ENCODE results near the gene MYOCOS.
"Not testable (repeated sequence)": the region's sequence is repeated elsewhere in the genome, so short reads cannot be mapped to it uniquely, and the experiment has no call there.

Gene MYOCOS

DNA sequence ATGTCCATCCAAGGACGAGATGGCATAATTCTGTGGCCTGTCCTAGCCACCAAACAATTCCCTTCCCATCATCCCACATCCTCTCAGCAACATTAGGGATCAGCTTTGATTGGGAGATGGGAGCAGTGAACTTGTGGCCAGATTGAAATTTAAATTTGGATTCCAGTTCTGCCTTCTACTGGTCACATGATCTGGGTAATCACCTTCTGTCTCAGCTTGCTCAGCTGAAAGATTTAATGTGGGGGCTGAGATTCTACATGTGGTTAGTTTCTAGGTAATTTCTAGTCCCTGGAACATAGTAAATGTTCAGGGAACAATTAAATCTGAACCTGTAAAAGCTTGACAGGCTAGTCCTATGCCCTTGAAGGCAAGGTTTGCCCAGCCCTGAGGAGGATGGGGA lies 3.2 kb downstream of the MYOCOS start:
- DNase-seq (ENCODE audit: low read depth) = no peak

DNA sequence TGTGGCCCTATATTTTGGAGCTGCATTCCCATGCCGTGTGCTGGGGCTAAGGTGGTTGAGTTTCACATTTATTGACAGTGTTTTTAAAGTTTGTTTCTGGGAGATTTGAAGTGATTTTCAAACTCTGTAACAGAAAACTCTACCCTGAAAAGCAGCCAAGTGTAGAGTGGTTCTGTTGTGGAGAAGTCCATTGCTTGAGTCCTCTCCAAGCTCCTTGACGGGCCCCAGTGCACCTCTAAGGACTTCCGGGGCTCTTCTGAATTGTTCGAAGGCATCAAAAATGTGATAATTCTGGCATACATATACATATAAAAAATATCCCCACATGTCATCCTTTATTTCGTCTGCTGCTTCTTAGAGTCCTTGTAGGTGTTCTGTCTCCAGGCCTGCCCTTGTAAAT lies 5.0 kb downstream of the MYOCOS start:
- no peak for DNase-seq (ENCODE audit: low read depth)

DNA sequence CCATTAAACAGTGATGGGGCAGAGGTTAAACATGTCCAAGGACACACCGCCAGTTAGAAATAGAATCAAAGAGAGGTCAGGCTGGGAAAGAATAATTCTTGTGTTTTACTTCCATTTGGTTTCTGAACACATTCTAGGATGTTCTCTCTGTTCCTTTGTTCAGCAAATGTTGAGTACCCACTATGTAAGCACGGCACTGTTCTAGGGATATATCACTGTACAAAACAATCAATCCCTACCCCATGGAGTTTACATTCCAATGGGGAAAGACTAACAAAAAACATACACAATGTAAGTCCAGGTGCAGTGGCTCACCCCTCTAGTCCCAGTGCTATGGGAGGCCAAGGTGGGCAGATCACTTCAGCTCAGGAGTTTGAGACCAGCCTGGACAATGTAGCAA lies 6.2 kb downstream of the MYOCOS start:
- no peak for DNase-seq (ENCODE audit: low read depth)

DNA sequence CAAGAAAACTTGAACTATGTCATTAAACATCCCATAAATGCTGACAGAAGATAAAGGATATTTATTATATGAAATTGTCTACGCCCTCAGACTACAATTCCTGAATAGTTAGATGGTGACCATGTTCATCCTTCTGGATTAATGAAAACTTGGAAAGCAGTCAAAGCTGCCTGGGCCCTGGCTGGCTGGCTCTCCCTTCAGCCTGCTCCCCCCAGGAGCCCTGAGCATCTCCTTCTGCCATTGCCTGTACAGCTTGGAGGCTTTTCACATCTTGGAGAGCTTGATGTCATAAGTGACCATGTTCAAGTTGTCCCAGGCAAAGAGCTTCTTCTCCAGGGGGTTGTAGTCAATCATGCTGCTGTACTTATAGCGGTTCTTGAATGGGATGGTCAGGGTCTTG lies 13.6 kb downstream of the MYOCOS start:
- no peak for DNase-seq (ENCODE audit: low read depth)

DNA sequence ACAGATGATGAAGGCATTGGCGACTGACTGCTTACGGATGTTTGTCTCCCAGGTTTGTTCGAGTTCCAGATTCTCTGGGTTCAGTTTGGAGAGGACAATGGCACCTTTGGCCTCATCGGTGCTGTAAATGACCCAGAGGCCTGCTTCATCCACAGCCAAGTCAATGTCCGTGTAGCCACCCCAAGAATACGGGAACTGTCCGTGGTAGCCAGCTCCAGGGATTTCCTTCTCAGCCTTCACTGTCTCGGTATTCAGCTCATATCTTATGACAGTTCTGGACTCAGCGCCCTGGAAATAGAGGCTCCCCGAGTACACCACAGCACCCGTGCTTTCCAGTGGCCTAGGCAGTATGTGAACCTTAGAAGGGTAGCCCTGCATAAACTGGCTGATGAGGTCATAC lies 14.1 kb downstream of the MYOCOS start:
- peak; percentile 16 for DNase-seq (ENCODE audit: low read depth)

DNA sequence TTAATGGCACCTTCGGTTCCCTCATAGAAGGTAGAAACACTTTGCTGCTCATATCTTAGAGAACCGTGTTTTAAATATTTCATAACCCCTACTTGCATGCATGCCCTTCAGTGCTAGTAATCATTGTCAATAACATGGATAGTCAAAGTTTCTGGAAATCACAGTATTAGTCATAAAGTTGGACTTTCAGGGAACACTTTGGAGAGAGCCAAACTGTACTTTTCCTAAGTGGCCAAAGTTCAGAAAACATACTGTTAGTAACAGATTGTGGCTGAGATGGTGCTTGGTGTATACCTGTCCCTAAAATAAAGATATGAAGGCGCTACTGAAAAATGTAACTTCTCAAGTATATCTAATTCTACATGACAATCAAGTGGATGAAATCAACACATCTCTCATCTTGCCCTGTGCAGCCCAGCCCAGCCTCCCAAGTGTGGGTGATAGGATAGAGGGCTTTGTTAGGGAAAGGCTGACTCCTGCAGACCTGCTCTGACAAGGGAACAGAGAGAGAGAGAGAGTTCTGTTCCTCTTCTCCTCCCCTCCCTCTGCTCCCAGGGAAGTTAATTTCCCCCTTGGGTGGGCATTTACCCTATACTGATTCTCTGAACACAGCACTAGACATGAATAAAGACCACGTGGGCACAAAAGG lies 16.0 kb downstream of the MYOCOS start:
- no peak for DNase-seq (ENCODE audit: low read depth)

DNA sequence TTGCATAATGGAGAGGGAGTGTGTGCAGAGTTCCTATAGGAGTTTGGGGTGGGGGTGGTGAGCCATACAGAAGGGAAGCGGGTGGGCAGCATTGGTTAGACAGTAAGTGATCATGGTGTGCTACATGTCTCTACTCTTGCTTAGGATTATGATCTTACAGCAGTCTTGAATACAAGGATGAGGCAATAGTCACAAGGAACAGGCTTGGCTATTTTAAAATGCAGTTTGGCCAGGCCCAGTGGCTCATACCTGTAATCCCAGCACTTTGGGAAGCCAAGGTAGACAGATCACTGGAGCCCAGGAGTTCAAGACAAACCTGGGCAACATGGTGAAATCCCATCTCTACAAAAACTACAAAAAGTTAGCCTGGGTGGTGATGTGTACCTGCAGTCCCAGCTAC lies 18.2 kb downstream of the MYOCOS start:
- no peak for DNase-seq (ENCODE audit: low read depth)

DNA sequence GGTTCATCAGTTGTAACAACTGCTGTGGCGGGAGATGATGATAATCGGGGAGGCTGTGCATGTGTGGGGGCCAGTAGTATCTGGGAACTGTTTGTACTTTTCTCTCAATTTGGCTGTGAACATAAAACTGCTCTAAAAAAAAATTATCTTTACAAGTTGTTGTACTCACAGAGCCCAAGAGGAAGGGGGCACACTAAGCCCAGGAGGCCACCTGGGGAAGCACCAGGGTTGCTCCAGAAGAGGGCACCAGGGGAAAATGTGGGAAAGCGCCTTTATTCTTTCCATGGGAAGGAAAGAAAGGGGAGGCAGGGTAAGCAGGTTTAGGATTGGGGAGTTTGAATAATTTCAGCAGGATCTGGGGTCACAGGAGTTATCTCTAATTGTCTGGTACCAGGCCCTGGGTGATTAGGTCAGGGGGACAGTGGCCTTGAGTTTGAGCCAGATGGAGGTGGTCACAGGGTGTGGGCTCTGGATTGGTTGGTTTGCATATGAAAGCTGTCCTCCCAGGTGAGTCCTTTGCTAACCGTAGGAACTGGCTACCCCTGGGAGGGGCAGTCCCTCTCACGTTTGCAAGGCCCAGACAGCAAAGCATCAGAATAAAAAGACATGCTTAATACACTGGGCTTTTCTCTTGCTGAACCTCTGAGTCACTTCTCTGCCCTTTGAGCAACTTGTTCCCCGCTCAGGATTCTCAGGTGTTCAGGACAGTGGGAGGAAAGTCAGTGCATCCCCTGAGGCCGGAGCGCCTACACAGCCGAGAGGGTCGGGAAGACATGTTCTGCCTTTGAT lies 19.2 kb downstream of the MYOCOS start:
- no peak for DNase-seq (ENCODE audit: low read depth)

DNA sequence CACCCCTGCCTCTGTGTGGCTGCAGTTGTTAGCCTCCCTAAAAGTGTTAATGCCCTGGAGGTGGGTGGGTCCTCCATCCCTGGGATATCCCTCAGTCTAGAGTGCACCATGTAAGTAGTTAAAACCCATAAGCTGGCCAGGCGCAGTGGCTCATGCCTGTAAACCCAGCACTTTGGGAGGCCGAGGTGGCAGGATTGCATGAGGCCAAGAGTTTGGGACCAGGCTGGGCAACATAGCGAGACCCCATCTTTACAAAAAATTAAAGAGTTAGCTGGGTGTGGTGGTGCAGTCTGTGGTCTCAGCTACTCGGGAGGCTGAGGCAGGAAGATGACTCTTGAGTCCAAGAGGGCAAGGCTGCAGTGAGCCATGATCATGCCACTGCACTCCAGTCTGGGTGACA lies 20.2 kb downstream of the MYOCOS start:
- no peak for DNase-seq (ENCODE audit: low read depth)

DNA sequence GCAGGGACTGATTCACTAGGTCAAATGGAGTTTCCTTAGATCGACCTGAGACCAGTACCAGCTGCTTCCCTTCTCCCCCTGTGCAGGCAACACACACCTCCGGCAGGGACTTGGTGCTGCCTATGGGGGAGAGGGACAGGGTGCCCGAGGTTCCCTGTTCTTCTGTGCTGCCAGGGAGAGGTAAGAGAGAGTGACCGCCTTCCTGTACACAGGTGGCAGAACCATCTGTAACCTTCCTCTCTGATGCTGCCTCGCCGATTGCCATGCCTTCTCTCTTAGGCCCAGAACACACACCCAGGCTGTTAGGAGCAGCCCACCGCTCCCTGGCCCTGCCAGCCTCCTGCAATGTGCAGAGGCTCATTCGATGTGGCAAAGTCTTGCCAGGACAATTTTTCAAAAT lies 21.1 kb downstream of the MYOCOS start:
- DNase-seq (ENCODE audit: low read depth) = no peak

DNA sequence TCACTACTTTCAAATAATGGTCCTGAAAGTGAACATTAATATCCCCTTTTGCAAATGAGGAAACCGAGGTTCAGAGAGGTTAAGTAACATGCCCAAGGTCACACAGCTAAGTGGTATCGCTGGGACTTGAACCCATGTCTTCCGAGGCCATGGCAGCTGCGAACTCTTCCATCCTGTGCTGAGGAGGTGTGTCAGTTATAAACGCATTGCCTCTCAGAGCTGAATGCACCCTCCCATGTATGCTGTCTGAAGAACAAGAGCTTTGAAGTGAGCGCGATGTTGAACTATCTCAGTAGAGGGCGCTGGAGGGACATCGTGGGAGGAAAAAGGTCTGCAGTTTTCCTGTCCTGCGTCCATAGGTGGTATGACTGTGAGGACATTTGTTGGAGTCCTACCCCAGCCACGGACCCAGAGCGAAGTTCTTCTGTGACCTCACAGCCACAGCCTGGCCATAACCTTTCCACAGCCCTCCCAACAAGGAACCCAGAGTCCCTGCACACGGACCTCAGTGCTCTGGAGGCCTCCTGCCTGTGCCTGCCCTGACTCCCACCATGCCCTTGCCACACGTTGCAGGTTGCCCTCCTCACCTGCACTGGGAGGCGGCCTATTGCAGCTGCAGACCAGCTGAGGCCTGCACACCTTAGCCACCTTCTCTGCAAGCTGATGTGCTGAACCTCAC lies 22.9 kb downstream of the MYOCOS start:
- DNase-seq (ENCODE audit: low read depth) = peak; percentile 87

DNA sequence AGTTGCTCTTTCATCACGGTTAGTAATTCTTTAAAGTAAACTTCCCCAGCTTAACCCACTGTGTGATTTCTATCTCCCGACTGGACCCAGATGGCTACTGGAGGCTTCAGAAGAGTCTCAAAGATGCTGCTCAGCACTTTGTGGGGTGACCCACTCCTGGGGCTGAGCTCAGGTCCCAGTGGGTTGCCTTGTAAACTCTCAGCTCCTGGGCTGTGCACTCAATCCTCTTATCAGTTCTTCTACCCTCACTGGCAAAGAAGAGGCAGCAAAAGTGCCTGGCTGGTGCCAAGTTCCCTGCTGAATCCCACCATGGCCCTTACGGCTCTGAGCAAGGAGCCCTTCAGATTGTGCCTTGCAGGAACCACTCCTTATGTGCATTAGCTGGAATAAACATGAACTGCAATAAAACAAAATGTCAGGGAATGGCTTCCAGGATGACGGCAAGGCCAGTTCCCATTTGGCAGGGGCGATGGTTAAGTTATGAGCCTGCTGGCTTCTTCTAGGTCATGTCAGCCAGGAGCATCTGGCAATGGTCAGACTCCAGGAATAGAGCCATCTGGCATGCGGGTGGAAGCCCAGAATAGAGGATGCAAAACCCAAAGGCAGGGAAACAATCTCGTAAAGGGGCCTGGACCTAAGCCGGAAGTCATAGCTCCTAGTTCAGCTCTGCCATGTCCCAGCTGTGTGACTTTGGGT lies 23.7 kb downstream of the MYOCOS start:
- peak; percentile 80 for DNase-seq (ENCODE audit: low read depth)

DNA sequence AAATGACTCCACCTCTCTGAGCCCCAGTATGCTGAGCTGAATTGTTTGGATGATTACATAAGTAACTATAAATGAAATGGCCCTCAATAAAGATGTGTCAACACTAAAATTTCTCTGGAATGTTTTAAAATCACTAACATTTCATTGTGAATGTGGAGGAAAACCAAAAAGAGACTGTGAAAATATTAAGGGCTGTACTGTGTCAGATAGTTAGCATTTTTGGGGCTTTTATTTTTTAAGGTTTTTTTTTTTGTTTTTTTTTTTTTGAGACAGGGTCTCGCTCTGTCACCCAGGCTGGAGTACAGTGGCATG lies 24.2 kb downstream of the MYOCOS start:
- DNase-seq (ENCODE audit: low read depth) = no peak

DNA sequence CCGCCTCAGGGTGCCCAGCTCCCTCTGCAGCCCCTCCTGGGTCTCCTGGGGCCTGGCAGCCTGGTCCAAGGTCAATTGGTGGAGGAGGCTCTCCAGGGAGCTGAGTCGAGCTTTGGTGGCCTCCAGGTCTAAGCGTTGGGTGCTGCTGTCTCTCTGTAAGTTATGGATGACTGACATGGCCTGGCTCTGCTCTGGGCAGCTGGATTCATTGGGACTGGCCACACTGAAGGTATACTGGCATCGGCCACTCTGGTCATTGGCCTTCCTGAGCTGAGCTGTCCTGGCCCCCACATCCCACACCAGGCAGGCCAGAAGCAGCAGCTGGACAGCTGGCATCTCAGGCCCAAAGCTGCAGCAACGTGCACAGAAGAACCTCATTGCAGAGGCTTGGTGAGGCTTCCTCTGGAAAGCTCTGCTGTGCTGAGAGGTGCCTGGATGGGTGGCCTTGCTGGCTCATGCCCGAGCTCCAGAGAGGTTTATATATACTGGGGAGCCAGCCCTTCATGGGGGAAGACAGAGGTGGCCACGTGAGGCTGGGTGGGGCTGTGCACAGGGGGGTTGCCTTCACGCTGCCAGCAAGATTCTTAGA lies 30.3 kb downstream of the MYOCOS start, which contains the start of gene MYOC:
MYOC (minus strand) TSS at position 455 of the 589 bp plus-strand sequence; CDS start at position 378, 77 bp downstream.
- DNase-seq (ENCODE audit: low read depth) = no peak

DNA sequence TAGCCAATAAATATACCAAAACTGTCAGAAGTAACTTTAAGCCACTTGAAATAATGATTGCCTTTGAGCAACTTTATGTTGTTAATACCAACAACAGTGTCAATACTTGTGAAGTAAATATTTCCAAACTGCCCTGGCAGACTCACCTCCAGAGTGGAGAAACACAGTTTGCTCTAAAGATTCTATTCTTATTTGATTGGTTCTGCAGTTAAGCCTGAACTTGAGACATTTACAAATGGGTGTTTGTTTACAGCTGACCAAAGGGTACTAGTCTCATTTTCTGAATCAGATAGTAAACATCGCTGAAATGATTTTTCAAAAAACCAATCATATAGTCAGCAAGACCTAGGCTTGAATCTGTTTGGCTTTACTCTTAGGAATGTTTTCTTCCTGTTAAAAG lies 31.8 kb downstream of the MYOCOS start:
- DNase-seq (ENCODE audit: low read depth) = no peak

DNA sequence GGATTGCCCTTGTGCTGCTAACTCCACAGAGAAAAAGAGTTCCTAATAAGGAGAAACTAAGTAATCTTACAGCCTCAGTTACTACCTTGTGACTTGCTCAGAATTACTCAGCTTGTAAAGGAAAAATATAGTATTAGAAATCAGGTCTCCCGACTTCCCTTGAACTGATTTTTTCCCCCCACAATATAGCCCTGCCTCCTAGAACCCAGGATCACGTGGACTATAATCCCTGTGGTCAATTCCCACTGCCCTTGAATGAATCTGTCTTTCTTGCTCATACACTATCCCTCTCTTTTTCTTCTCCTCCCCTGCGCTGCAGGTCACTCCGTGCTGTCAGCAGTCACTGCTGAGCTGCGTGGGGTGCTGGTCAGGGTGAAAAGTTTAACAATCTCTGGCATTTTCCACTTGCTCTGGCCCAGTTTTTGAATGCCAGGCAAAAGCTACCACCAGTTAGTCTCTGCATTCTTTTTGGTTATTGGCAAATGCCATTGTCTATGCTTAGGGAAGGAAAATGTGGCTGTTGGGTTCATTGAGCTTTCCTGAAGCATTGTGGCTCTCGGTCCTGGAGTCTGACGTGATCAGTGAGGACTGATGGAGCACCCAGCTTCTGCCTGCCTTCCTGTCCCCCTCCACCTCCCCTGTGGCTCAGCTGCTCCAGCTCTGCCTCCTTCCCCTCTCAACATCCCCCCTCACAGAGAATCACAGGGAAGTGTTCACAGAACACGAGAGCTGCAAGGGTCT lies 32.3 kb downstream of the MYOCOS start:
- peak; percentile 80 for DNase-seq (ENCODE audit: low read depth)

DNA sequence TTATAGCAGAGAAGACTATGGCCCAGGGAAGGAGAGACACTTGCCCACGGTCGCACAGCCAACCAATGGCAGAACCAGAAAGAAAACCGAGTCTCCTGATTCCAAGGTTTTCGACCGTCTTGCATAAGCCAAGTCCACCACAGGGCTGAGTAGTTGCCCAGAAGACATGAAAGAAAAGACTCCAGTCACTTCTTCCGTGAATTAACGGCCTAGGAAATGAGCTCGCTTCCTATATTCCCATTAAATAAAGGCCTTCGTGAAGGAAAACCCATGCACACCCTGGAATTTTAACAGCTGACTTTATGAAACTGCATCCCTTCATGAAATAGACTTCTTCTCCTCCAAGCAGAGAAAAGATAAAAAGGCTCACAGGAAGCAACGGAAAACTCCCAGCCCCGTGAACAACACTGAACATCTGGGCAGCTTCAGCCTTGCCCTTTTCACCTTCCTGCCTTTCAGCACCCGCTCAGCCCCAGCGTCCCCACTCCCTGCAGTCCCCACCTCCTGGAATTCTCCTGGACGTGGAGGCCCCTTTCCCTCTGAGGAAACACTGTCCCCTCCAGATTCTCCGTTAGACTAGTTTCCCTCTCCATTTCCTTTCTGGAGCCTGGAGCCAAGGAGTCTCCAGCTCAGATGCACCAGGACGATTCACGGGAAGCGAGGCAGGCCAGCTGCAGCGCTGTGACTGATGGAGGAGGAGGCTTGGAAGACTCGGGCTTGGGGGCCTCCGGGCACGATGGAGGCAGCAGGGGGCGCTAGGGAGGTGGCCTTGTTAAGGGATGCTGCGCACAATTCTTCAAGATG lies 33.1 kb downstream of the MYOCOS start:
- peak; percentile 60 for DNase-seq (ENCODE audit: low read depth)

DNA sequence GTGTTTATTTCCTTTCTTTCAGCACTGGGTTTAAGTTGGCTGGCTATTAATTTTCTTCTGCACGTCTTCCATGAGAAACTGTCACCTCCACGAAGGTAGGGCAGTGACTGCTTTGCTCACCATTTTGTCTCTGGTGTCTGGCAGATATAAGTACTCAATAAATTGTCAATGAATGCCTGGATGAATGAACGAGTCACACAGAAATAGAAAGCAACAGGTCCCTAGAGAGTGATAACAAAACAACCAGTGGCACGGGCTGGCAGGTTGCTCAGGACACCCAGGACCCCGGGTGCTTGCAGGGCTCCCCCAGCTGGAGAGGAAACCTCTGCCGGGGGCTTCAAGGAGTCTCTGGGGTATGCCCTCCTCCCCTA lies 33.7 kb downstream of the MYOCOS start:
- no peak for DNase-seq (ENCODE audit: low read depth)

DNA sequence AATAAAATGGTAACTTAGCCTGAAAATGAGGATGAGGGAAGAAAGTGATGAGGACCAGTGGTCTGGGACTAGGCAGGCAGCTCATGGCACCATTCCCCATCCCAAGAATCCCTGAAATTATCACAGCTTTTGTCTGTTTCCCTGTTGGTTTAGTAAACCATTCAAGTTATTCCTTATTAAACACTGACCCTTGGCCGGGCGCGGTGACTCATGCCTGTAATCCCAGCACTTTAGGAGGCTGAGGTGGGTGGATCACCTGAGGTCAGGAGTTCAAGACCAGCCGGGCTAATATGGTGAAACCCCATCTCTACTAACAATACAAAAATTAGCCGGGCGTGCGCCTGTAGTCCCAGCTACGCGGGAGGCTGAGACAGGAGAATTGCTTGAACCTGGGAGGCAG lies 34.2 kb downstream of the MYOCOS start:
- not testable (repeated sequence) for DNase-seq (ENCODE audit: low read depth)

DNA sequence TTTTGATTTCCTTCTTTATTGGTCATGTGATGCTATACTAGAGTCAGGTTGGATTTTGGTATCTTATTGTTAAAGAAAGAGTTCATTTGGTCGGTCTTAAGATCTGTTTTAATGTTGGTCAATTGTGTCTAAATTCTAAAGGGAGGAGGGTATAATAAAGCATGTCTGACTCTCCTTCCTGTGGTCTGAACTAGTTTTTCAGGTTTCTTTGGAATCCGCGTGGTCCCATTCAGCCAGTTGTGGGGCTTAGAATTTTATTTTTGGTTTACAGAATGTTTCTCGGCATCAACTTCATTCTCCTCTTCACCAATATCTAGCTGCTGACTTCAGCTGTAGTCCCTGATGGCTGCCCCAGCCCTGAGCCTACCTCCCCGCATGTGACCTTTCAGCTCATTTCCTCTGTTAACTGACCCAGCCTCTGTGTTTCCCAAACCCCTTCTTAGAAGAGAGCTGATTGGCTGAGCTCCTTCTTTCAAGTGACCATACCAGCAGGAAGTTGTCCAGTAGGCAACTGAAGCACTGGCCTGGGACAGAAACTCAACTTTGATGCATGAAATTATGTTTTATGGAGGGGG lies 39.1 kb downstream of the MYOCOS start:
- no peak for DNase-seq (ENCODE audit: low read depth)
